HG03432 (cell line): ENCODE results near the gene ENPEP.

Source experiments
- ATAC-seq: cut with Tn5 transposase; IDR thresholded peaks from one replicate; pipeline ENCODE4 v1.9.1; 2021; ENCODE audit warnings: mild to moderate bottlenecking, moderate library complexity; ENCODE audit not compliant: unreplicated experiment

ENPEP gene

GRCh38 chr4:110597582-110597981 lies 121.6 kb downstream of the ENPEP start:
- no peak for ATAC-seq

- ATAC-seq: no peak
Observed at GRCh38 chr4:110602061-110602460, 126.1 kb downstream of the ENPEP start.

GRCh38 chr4:110605077-110605476 lies 129.1 kb downstream of the ENPEP start:
- no peak for ATAC-seq

GRCh38 chr4:110609044-110609750 lies 133.2 kb downstream of the ENPEP start:
- no peak for ATAC-seq

GRCh38 chr4:110610620-110610939 lies 134.6 kb downstream of the ENPEP start:
- ATAC-seq: peak; percentile 1

- ATAC-seq: peak; percentile 86
Observed at GRCh38 chr4:110610940-110611831, 135.2 kb downstream of the ENPEP start.

GRCh38 chr4:110611968-110612447 lies 136.1 kb downstream of the ENPEP start:
- no peak for ATAC-seq

- ATAC-seq: no peak
Observed at GRCh38 chr4:110612631-110613269, 136.8 kb downstream of the ENPEP start.

- no peak for ATAC-seq
Observed at GRCh38 chr4:110613745-110614144, 137.8 kb downstream of the ENPEP start.

- ATAC-seq: no peak
Observed at GRCh38 chr4:110614173-110614963, 138.4 kb downstream of the ENPEP start.
